ENCODE measurements around the gene ZPBP2.

- TF ChIP-seq CTCF (optimal IDR thresholded peaks at IDR 0.05 in 1 of 3, IDR thresholded peaks at IDR 0.05 in 1 of 3, conservative IDR thresholded peaks at IDR 0.05 in 1 of 3; ENCODE audit: extremely low read depth in 1 of 3, insufficient read depth in 2 of 3, low read length in 3 of 3) (no peak), EZH2 (IDR thresholded peaks at IDR 0.05; ENCODE audit: low read length) (no peak)
These were observed 19.4 kb upstream of the ZPBP2 start for GRCh38 chr17:39848600-39848999.

All from keratinocyte (primary cell).